ENCODE measurements around the gene HOXB6.

The HOXB6 gene

GRCh38 chr17:48586355-48587258 is 18.2 kb downstream of the HOXB6 start:
- DNase-seq (ENCODE audit: low read depth) = no peak
- H3K4me3 ChIP-seq (ENCODE audit: low read depth, low read length) = no peak overlapping the region
- TF ChIP-seq CTCF (conservative IDR thresholded peaks at IDR 0.05; ENCODE audit: low read depth, low read length) = no peak

GRCh38 chr17:48584223-48584741 is 20.5 kb downstream of the HOXB6 start:
- no peak for DNase-seq (ENCODE audit: low read depth)
- H3K4me3 ChIP-seq (ENCODE audit: low read depth, low read length) = no peak overlapping the region
- no peak for TF ChIP-seq CTCF (conservative IDR thresholded peaks at IDR 0.05; ENCODE audit: low read depth, low read length)

GRCh38 chr17:48583708-48584222 is 21.0 kb downstream of the HOXB6 start:
- no peak for TF ChIP-seq CTCF (conservative IDR thresholded peaks at IDR 0.05; ENCODE audit: low read depth, low read length)
- no peak for DNase-seq (ENCODE audit: low read depth)
- H3K4me3 ChIP-seq (ENCODE audit: low read depth, low read length) = no peak overlapping the region

- no peak for DNase-seq (ENCODE audit: low read depth)
- H3K4me3 ChIP-seq (ENCODE audit: low read depth, low read length) = no peak overlapping the region
- no peak for TF ChIP-seq CTCF (conservative IDR thresholded peaks at IDR 0.05; ENCODE audit: low read depth, low read length)
These were observed 22.1 kb downstream of the HOXB6 start for GRCh38 chr17:48582750-48583069.

- DNase-seq (ENCODE audit: low read depth) = no peak
- no peak for TF ChIP-seq CTCF (conservative IDR thresholded peaks at IDR 0.05; ENCODE audit: low read depth, low read length)
These were observed 24.8 kb downstream of the HOXB6 start for GRCh38 chr17:48579760-48580554.

GRCh38 chr17:48579471-48579759 is 25.4 kb downstream of the HOXB6 start:
- no peak for TF ChIP-seq CTCF (conservative IDR thresholded peaks at IDR 0.05; ENCODE audit: low read depth, low read length)
- no peak for DNase-seq (ENCODE audit: low read depth)
- no peak overlapping the region for H3K4me3 ChIP-seq (ENCODE audit: low read depth, low read length)

More at GRCh38 chr17:48579760-48580554, 24.8 kb downstream of the HOXB6 start:
- H3K4me3 ChIP-seq (ENCODE audit: low read depth, low read length) = no peak overlapping the region

Data from choroid plexus epithelial cell (primary cell).